ENCODE results near the gene SAMD4B. TPM values are rescaled to one million over a fixed set of nuclear protein-coding genes. Genes with fewer than 3 reads are reported as not detected.

The SAMD4B gene
- total and polyA plus RNA-seq, 9 of the 15 experiments (the other 6 are each of a cell fraction or from before 2014, with no cell fraction given), result 3.4 to 90.5 (median 38.0) TPM

DNA sequence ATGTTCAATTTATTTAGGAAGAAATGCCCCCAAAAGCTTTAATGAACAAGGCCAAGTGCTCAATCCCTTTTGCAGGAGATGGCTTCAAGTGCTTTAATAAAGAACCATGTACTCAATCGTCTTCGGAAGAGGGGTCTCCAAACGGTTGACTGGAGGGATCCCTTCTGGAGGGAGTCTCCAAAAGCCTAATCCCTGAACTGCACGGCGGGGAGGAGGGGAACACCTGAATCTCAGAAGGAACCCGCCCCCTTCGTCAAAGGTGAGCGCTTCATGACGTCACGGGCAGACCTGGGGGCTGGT, 48.2 kb downstream of the SAMD4B start (continued):
- TF ChIP-seq ZNF384 (IDR thresholded peaks at IDR 0.05; ENCODE audit: low read depth, low read length) (no peak), MAZ (CRISPR knock-in tag; conservative IDR thresholded peaks at IDR 0.05 in 1 of 2, IDR thresholded peaks at IDR 0.05 in 1 of 2) (no peak), SLC30A9 (CRISPR knock-in tag; IDR thresholded peaks at IDR 0.05) (no peak), KLF10 (CRISPR knock-in tag; IDR thresholded peaks at IDR 0.05) (no peak), GTF3C2 (IDR thresholded peaks at IDR 0.05; ENCODE audit: borderline replicate concordance, extremely low read depth, insufficient read length) (no peak), CREB1 (IDR thresholded peaks at IDR 0.05) (peak; percentile 95), CREB1 (CRISPR knock-in tag; IDR thresholded peaks at IDR 0.05) (no peak; the same call in 1 of the 2 replicates), FOXJ2 (tag; IDR thresholded peaks at IDR 0.05) (no peak)
- TF ChIP-seq, protein P1, sequence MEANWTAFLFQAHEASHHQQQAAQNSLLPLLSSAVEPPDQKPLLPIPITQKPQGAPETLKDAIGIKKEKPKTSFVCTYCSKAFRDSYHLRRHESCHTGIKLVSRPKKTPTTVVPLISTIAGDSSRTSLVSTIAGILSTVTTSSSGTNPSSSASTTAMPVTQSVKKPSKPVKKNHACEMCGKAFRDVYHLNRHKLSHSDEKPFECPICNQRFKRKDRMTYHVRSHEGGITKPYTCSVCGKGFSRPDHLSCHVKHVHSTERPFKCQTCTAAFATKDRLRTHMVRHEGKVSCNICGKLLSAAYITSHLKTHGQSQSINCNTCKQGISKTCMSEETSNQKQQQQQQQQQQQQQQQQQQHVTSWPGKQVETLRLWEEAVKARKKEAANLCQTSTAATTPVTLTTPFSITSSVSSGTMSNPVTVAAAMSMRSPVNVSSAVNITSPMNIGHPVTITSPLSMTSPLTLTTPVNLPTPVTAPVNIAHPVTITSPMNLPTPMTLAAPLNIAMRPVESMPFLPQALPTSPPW (CRISPR knock-in tag; IDR thresholded peaks at IDR 0.05), result peak; percentile 56; the same call in 1 of the 2 replicates

Data from K562 (cell line).